Left cardiac atrium (tissue), 4 donors: ENCODE data around the gene VTA1. TPM values are rescaled to one million over a fixed set of nuclear protein-coding genes. Genes with fewer than 3 reads are reported as not detected.
"Not testable (repeated sequence)": the region's sequence is repeated elsewhere in the genome, so short reads cannot be mapped to it uniquely, and the experiment has no call there.

Experiments used
- ATAC-seq, 2 donors: fragments of 200-7000 bp; cut with Tn5 transposase; one replicate each; pipeline ENCODE4 v1.9.1; 2020; ENCODE audit warnings: mild to moderate bottlenecking in 2 of 2, moderate library complexity in 2 of 2
- DNase-seq: peaks from one replicate; pipeline ENCODE4 v3.0.0-alpha.2; 2020
- intact Hi-C, 2 donors: fragments of 100-400 bp; cut with DNase I; formaldehyde crosslinking; loops; one replicate each; pipeline versions ENCODE4 v1.14.1 to v1.15.1; 2022 to 2023
- long read RNA-seq: library from polyadenylated mRNA; unstranded; transcript quantifications from one replicate; pipeline ENCODE4 v2.0.0, GENCODE V29; 2021
- total RNA-seq, 2 donors: library from RNA; stranded (reverse); fragmentation: NEBNext Ultra II Directional; extraction: Animal tissue kit (Norgen Biotek cat#: 25700); gene quantifications; one replicate each; pipeline ENCODE4 v1.2.1, GENCODE V29; 2021
- donor health status: DM: no; HTN: yes; CAD: no.
- donor health status: DM: no; HTN: yes; CAD: no; lungs with severe emphysema.
- donor health status: DM: yes; HTN: yes; CAD: no.
- donor health status: Dilated cardiomyopathy.

Gene VTA1, protein sequence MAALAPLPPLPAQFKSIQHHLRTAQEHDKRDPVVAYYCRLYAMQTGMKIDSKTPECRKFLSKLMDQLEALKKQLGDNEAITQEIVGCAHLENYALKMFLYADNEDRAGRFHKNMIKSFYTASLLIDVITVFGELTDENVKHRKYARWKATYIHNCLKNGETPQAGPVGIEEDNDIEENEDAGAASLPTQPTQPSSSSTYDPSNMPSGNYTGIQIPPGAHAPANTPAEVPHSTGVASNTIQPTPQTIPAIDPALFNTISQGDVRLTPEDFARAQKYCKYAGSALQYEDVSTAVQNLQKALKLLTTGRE
- 10 to 100 TPM; 26.9 to 27.4 TPM for total RNA-seq
- long read RNA-seq, full-length matches to known transcripts: 48 of 53 reads
- long read RNA-seq, partial matches to known transcripts: 5 of 53 reads
- long read RNA-seq, other reads (novel, unspliced or antisense): 0 of 53 reads

DNA sequence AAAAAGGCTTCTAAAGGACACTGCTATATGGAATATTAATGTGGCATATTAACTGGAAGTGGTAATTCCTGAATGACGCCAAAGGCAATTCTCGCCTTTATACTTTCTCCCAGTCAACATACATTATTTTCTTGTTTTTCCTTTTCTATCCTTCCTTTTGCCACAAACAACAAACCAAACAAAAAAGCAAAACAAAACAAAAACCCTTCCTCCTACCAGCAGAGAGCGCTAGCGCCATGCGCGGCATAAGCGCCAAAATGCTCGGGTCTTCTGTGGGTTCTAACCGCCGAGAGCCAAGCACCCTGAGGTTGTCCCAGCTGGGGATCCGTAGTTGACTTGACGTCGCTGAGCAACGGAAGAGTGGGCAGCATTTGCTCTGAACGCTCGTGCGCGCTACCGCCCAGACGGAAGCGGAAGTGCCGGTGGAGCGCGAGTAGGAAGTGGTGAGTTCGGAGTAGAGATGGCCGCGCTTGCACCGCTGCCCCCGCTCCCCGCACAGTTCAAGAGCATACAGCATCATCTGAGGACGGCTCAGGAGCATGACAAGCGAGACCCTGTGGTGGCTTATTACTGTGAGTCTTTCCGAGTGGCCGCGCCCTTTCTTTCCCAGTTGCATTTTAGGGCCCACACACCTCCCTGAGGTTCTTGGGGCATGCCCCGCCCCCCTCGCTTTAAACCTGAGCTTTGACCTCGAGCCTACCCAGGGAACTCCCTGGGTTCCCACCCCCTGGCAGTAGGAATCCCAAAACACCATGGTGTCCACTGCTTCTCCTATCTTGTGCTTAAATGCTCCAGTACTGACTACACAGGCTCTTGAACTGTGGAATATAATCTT, at the start of gene VTA1, which contains the start of gene NMBR:
TSS of gene VTA1 (plus strand) at position 436 of the 835 bp plus-strand sequence. CDS start at position 461, 25 bp downstream.
TSS of gene NMBR (minus strand) at position 295 of the 835 bp plus-strand sequence. CDS start 58,464 bp downstream, outside the sequence.
- intact Hi-C loops: loop anchor here (5.0 kb wide), 2 partner anchors 60 to 240 kb away; no protein-coding TSS in a partner anchor
- ATAC-seq (peak; percentile 99 to 100), DNase-seq (peak; percentile 98)

DNA sequence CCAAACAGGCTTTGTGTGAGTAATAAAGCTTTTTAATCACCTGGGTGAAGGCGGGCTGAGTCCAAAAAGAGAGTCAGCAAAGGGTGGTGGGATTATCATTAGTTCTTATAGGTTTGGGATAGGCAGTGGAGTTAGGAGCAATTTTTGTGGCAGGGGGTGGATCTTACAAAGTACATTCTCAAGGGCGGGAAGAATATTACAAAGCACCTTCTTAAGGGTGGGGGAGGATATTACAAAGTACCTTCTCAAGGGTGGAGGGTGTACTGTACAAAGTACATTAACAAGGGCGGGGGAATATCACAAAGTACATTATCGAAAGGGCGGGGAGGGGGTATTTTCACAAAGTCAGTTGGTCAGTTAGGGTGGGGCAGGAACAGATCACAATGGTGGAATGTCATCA, 42.2 kb upstream of the VTA1 start:
- DNase-seq, intact Hi-C loops, ATAC-seq: not testable (repeated sequence)

DNA sequence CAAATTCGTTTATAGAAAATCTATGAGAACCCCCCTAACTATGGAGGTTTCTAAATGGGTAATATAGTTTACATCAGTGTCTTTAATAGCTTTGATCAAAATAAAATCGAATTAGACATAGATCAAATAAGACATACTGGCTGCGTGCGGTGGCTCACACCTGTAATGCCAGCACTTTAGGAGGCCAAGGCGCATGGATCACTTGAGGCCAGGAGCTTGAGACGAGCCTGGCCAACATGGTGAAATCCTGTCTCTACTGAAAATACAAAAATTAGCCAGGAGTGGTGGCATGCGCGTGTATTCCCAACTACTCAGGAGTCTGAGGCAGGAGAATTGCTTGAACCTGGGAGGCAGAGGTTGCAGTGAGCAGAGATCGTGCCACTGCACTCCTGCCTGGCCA, 36.2 kb upstream of the VTA1 start:
- ATAC-seq, DNase-seq: not testable (repeated sequence)
- intact Hi-C loops: loop anchor here (5.0 to 10.0 kb wide), 2 partner anchors 434 to 436 kb away; no protein-coding TSS in a partner anchor

DNA sequence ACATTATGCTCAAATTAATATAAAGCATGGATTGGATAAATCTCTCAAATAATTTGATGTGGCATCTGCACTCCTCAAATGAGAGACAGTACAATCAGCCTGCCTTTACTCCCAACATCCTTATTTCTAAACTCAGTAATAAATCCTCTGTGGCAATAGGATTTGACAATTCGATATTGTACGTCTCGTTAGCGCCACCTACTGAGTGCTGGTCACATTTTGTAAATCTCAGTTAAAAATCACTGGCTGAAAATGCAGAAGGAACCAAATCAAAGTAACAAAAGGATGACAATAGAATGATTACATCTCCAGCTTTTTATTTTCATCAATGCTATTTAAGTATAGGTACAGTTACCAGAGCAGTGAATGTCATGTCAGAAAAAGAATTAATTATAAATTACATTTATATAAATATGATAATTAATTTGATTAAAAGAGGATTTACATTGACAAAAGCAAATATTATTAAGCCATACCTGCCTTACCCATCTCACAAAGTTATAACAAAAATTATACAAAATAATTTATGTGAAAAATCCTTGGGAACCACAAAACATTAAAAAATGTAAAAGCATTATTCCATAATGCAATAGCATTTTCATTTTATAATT, 34.5 kb upstream of the VTA1 start:
- intact Hi-C loops: loop anchor here (5.0 to 10.0 kb wide), 2 partner anchors 435 to 438 kb away; no protein-coding TSS in a partner anchor
- no peak for ATAC-seq
- DNase-seq: peak; percentile 75

DNA sequence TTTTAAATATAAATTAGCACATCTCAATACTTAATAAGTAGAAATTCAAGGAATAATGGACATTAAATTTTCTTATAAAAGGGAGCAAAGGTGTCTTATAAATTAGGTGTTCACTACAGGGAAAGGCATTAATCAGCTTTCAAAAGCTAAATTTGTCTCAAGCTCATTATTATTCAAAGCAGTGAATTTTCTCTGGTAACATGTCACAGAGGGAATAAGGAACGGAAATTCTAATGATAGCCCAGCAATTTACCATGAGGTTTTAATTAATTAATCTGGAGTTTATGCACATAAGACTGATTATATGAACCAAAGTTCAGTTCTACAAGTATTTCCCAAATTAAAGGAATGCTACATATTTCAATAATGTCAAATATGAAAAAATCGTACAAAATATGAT, 29.7 kb upstream of the VTA1 start:
- intact Hi-C loops: loop anchor here in 1 of 2 donors (10.0 kb wide), 1 partner anchor 443 kb away; no protein-coding TSS in a partner anchor
- ATAC-seq (no peak), DNase-seq (no peak)

DNA sequence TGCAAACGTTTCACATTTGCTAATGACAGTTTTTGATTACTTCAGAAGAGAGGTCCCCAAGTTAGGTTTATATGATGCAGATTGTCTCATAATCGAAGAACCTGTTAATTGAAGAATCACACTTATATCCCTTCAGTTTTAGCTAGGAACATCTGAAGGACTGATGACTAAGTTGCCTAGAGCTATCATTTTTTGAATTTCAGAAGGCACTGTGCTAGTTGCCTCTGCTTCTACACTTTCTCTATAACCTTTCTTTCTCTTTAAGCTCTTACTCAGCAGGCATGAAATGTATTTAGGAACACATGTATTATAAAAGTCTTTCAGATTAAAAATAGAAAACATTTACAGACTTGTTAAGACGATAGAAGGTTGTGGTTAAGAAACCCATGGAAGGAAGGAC, 28.7 kb upstream of the VTA1 start:
- DNase-seq (no peak), ATAC-seq (no peak)
- intact Hi-C loops: loop anchor here in 1 of 2 donors (10.0 kb wide), 1 partner anchor 444 kb away; no protein-coding TSS in a partner anchor

DNA sequence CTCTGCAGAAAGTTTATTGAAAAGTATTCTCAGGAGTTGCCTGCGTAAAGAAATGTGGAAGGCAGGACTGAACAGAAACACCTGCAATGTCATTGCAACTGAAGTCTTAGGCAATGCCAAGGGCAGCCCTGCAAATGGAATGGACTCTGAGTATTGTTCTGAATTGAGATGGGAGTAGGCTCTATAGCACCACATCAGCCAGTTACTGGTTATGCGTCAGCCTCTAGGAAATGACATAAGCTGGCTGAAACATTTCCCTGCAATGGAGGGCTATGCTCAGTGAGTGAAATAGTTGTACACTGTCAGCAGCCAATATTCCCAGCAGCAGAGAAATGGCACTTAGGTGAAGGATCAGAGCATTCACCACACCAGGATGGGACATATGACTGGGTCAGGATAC, 28.1 kb upstream of the VTA1 start:
- no peak for DNase-seq
- intact Hi-C loops: loop anchor here in 1 of 2 donors (10.0 kb wide), 1 partner anchor 444 kb away; no protein-coding TSS in a partner anchor
- no peak for ATAC-seq

DNA sequence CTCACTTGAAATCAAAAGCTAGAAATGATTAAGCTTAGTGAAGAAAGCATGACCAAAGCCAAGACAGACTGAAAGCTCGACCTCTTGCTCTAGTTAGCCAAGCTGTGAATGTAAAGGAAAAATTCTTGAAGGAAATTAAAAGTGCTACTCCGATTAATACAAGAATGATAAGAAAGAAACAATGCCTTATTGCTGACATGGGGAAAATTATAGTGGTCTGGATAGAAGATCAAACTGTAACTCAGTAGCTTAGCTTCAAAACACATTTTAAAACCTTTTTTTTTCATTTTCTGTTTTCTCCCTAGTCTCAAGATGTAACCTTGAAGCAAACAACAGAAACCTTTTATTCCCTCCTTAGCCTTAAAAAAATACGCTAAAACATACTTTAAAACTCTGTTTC, 25.7 kb upstream of the VTA1 start:
- ATAC-seq: no peak
- DNase-seq: no peak
- intact Hi-C loops: no loop called here

DNA sequence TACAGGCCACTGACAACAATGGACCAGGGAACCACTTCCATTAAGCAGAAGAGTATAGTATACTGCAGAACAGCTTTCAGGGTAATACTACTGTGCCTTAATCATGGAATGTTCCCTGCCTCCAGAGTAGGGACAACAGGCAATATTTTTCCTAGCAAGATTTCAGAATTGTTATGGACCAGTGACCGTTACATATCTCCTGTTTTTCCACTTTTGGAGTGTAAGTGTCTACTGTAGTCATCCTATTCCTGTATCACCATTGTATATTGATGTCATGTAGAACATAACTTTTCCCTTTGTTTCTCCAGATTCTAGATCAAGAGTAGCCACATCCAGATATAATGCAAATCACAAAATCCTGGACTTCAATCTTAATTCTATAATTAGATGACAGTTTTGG, 16.2 kb upstream of the VTA1 start:
- DNase-seq (no peak), ATAC-seq (no peak)
- intact Hi-C loops: no loop called here

DNA sequence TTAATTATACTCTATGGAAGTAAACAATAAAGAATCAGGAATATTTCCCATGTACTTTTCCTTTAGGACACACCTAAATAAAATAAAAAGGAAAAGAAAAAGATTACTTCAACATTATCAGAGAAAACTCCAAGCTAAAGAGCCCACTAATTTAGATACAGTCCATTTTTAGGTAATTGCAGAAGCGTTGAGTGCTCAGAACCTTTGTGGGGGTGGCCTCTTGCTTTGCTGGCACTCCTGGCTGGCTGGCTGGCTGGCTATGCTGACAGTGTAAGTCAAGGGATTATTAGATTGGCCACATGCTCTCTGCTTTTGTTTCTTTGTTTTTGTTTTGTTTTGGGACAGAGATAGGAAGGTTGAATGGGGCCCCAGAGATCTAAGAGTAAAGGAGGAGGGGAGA, 14.4 kb upstream of the VTA1 start, which contains the start of gene GJE1:
TSS of gene GJE1 (plus strand) at position 301 of the 400 bp plus-strand sequence. CDS start 234 bp downstream, outside the sequence.
- intact Hi-C loops: no loop called here
- no peak for ATAC-seq
- no peak for DNase-seq

DNA sequence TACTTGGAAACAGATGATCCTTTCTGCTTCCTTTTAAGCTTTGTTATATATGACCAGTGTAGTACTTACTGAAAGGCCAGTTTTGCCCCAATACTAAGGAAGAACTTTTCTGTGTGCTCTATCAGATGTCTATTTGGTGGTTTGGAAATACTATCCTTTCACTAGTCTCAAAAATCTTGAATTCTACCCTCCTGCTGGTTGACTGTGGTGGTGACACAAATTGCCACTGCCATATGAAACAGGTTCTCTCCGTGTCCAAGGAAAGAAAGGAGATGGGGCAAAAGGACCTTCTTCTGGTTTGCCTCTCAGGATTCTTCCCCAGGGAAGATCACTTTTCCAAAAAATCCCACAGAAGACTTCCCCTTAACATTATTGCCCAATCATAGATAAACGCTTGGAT, 8.2 kb upstream of the VTA1 start:
- no peak for DNase-seq
- ATAC-seq: no peak
- intact Hi-C loops: no loop called here

DNA sequence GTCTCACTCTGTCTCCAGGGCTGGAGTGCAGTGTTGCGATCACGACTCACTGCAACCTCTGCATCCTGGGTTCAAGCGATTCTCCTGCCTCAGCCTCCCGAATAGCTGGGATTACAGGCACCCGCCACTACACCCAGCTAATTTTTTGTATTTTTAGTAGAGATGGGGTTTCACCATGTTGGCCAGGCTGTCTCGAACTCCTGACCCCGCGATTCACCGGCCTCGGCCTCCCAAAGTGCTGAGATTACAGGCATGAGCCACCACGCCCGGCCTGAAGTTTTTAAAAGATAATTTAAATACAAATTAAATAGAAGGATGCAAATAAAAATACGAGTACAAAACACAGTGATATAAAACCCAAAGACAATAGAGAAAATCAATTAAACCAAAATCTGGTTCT, 5.5 kb upstream of the VTA1 start:
- DNase-seq, ATAC-seq, intact Hi-C loops: not testable (repeated sequence)

DNA sequence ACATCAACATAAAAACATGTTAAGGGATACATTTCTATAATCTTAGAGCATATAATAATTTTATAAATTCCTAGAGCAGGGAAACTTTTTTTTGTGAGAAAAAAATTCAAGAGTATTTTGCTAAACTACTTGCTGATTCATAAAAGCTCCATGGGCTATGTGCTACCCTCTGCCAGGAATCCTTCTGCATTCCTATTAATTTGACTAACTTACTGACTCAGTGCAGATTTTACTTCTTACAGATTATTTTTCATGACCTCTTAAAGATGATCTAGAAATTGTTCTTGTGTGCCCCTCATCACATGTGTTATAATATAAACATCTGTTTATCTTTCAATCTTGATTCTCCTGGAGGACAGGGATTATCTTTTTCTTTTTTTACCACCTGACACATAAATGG, 5.7 kb downstream of the VTA1 start:
- ATAC-seq (peak in 1 of 2 donors; percentile 68), DNase-seq (no peak)
- intact Hi-C loops: loop anchor here in 1 of 2 donors (10.0 kb wide), 1 partner anchor 52 kb away; no protein-coding TSS in a partner anchor

DNA sequence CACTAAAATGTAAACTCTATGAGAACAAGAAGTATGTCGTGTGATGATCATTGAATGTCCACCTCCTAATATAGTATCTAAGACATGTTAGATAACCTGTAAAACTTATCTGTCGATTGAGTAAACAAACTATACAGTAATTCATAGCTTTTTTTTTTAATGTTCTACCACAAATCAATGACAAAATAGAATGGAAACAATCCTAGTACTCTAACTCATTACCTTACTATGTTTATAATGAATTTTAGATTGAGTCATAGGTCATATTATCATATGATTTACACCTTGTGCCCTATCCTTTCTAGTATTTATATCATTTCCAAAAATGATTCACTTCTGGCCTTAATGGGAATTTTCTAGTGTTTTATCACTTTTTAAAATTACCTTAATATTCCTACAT, 6.1 kb downstream of the VTA1 start:
- DNase-seq (no peak), ATAC-seq (no peak)
- intact Hi-C loops: loop anchor here in 1 of 2 donors (10.0 kb wide), 1 partner anchor 52 kb away; no protein-coding TSS in a partner anchor

DNA sequence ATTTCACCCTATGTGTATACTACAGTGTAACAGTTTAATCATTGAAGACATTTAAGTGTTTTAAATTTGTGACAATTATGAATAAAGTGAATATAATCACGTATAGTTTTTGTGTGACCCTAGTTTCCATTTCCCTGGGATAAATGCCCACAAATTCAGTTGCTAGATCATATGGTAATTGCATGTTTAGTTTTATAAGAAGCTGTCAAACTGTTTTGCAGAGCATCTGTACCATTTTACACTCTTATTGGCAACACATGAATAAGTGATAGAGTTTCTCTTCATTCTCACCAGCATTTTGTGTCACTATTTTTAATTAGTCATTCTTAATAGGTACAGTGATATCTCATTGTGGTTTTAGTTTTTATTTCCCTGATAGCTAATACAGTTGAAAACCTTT, 7.3 kb downstream of the VTA1 start:
- DNase-seq (no peak), ATAC-seq (no peak)
- intact Hi-C loops: loop anchor here in 1 of 2 donors (10.0 kb wide), 1 partner anchor 50 kb away; no protein-coding TSS in a partner anchor

DNA sequence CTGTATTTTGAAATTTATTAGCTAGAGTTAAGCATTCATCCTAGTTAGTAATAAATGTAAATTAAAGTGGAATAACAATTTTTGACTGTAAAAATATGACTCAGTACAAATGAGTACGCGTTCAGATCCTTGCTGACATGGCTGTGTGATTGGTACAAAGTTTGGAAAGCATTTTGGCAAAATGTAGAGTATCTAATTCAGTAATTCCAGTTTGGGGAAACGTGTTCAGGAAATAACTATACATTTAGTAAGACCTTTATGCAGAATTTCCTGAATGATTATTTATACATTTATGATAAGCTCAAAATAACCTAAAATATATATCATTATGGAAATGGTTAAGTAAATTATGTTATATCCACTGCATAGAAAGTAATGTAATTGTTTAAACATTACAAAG, 8.0 kb downstream of the VTA1 start:
- DNase-seq: no peak
- intact Hi-C loops: loop anchor here in 1 of 2 donors (10.0 kb wide), 1 partner anchor 50 kb away; no protein-coding TSS in a partner anchor
- ATAC-seq: no peak

DNA sequence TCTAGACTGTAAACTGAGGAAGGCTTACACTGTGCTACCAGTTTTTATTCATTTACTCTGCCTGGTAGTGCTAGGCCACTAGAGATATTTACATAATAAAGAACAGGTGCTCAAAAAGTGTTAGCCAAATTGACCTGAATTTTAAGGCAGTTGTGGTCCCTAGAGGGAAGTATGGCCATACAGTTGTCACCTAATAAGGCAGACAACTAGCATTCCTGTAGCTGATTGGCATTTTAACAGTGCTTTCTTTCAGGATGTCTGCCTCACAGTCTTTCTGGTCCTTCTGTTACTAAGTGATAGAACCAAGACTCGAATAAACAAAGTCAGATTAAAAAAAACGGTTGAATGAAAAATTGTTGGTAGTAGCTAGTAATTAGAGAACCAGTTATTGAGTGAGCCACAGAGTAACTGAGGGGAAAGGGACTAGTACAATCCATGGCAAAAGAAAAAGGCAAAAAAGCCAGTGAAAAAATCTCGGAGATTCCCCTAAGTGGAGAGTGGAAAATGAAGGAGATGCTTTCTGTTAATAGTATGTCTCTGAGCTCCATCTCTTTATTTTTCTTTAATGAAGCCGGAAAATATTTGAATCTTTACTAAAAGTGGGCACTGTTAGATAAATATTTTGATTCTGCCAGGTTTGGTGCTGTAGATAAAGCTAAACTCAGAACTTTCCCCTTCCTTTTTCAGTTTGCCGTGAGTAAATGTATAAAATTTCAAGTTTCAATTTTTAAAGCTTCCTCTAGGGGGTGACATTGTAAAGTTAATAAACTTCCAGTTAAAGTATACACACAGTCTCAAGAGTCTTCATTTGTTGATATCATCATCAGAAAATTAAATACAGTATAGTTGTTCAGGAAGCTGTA, 9.1 kb downstream of the VTA1 start:
- peak in 1 of 2 donors; percentile 47 for ATAC-seq
- intact Hi-C loops: loop anchor here in 1 of 2 donors (10.0 kb wide), 1 partner anchor 49 kb away; no protein-coding TSS in a partner anchor

DNA sequence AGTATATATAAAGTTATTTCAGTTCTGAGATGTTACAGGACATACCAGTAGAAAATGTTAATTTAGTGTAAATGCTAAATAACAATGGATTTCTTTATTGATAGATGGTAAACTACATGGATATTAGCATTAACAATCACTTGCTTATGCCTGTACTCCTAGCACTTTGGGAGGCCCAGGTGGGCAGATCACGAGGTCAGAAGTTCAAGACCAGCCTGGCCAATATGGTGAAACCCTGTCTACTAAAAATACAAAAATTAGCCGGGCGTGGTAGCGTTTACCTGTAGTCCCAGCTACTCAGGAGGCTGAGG, 9.7 kb downstream of the VTA1 start:
- DNase-seq, ATAC-seq: not testable (repeated sequence)
- intact Hi-C loops: loop anchor here in 1 of 2 donors (10.0 kb wide), 1 partner anchor 48 kb away; no protein-coding TSS in a partner anchor

More for the DNA sequence above, 9.1 kb downstream of the VTA1 start:
- no peak for DNase-seq
